Effector memory CD4-positive, alpha-beta T cell (primary cell): ENCODE data around the gene NID2.

Experiments used
- DNase-seq, 3 donors: peaks; one replicate each; pipeline ENCODE4 v3.0.0-alpha.2; 2020
- H3K27ac ChIP-seq: 2 replicates; pipeline ENCODE4 v1.7.0; 2013; ENCODE audit warnings: mild to moderate bottlenecking, low read length, moderate library complexity; ENCODE audit not compliant: insufficient read depth, poor library complexity, severe bottlenecking
- H3K27me3 ChIP-seq: replicated peaks from 2 replicates; pipeline ENCODE4 v1.7.0; 2013; ENCODE audit warnings: mild to moderate bottlenecking, low read length; ENCODE audit not compliant: insufficient read depth, control insufficient read depth, poor library complexity, severe bottlenecking
- H3K36me3 ChIP-seq: 2 replicates; pipeline ENCODE4 v1.7.0; 2013; ENCODE audit warnings: mild to moderate bottlenecking, low read length, moderate library complexity; ENCODE audit not compliant: control insufficient read depth, insufficient read depth
- H3K4me1 ChIP-seq: 2 replicates; pipeline ENCODE4 v1.7.0; 2013; ENCODE audit warnings: low read length, mild to moderate bottlenecking; ENCODE audit not compliant: control insufficient read depth, insufficient read depth, poor library complexity, severe bottlenecking
- H3K4me3 ChIP-seq: 2 replicates; pipeline ENCODE4 v1.7.0; 2013; ENCODE audit warnings: low read length, low read depth, mild to moderate bottlenecking; ENCODE audit not compliant: insufficient read depth, poor library complexity, severe bottlenecking
- H3K9me3 ChIP-seq: 2 replicates; pipeline ENCODE4 v1.7.0; 2013; ENCODE audit warnings: mild to moderate bottlenecking, low read length, moderate library complexity; ENCODE audit not compliant: control insufficient read depth

The NID2 gene

GRCh38 chr14:52055167-52055566 is 13.7 kb downstream of the NID2 start:
- no peaks in the 10 kb centered on the region for H3K36me3 ChIP-seq
- no peak overlapping the region for H3K27ac ChIP-seq
- H3K4me3 ChIP-seq = no peak overlapping the region
- no peaks in the 10 kb centered on the region for H3K4me1 ChIP-seq
- no peaks in the 10 kb centered on the region for H3K27me3 ChIP-seq
- no peaks in the 10 kb centered on the region for H3K9me3 ChIP-seq
- no peak for DNase-seq

GRCh38 chr14:52054678-52055077 is 14.2 kb downstream of the NID2 start:
- no peaks in the 10 kb centered on the region for H3K4me1 ChIP-seq
- no peak overlapping the region for H3K27ac ChIP-seq
- no peaks in the 10 kb centered on the region for H3K9me3 ChIP-seq
- H3K4me3 ChIP-seq = no peak overlapping the region
- no peak for DNase-seq
- H3K36me3 ChIP-seq = no peaks in the 10 kb centered on the region
- H3K27me3 ChIP-seq = no peaks in the 10 kb centered on the region

GRCh38 chr14:52053044-52053443 is 15.8 kb downstream of the NID2 start:
- Histone ChIP-seq H3K27ac (no peak overlapping the region), H3K4me1 (no peaks in the 10 kb centered on the region), H3K36me3 (no peaks in the 10 kb centered on the region), H3K27me3 (no peaks in the 10 kb centered on the region), H3K4me3 (no peak overlapping the region), H3K9me3 (no peaks in the 10 kb centered on the region)
- DNase-seq = no peak

DNA sequence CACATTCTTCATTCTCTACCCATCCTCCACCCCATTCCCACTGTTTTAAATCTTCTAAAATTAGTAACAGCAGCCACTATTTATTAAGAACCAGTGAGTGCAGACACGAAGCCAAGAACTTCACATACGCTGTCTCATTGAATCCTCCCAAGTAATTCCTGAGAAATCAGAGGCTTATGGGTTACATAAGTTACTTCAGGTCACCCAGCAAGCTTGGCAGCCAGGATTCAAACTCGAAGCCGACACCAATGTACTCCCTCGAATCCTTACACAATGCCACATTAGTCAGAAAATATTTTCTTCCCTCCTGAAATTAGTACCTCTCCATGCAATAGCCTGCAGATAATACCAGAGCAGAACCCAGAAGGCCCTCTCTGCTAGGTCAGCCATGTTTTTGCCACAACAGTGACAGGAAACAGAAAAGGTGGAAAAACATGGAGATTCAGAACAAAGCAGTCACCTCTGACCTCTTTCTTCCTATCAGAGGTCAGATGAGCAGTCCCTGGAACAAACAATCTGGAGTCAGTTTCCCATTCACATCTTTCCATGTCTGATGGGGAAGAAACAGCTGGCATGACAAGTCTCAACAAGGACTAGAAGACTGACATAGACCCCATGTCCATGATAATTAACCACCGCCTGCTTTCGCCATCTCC is 16.4 kb downstream of the NID2 start:
- no peak overlapping the region for H3K27ac ChIP-seq
- no peaks in the 10 kb centered on the region for H3K4me1 ChIP-seq
- no peaks in the 10 kb centered on the region for H3K27me3 ChIP-seq
- no peak overlapping the region for H3K4me3 ChIP-seq
- no peaks in the 10 kb centered on the region for H3K9me3 ChIP-seq
- H3K36me3 ChIP-seq = no peaks in the 10 kb centered on the region
- no peak for DNase-seq

DNA sequence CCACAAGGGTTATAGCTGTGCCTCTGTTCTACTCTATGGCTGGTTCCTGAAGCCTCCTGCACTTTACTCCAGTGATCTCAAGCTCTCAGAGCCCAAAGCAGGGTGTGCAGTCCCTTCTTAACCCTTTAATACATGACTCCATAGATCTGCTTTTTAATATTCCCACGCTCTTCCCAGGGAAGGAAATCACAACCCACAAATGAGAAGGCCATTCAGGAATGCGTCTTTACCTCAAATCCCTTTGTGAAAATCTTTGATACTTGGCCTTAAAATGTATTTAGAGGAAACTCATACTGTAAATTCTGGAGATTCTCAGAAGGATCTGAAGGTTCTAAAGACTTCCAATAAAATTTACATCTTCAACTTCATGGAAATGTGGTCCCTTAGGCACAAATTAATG is 17.0 kb downstream of the NID2 start:
- no peaks in the 10 kb centered on the region for H3K27me3 ChIP-seq
- H3K4me1 ChIP-seq = no peaks in the 10 kb centered on the region
- DNase-seq = no peak
- no peak overlapping the region for H3K27ac ChIP-seq
- no peaks in the 10 kb centered on the region for H3K9me3 ChIP-seq
- no peak overlapping the region for H3K4me3 ChIP-seq
- H3K36me3 ChIP-seq = no peaks in the 10 kb centered on the region

GRCh38 chr14:52051251-52051650 is 17.6 kb downstream of the NID2 start:
- H3K4me3 ChIP-seq = no peak overlapping the region

GRCh38 chr14:52049721-52050588 is 18.9 kb downstream of the NID2 start:
- DNase-seq = no peak
- H3K4me1 ChIP-seq = no peaks in the 10 kb centered on the region
- no peak overlapping the region for H3K27ac ChIP-seq
- no peaks in the 10 kb centered on the region for H3K36me3 ChIP-seq
- no peak overlapping the region for H3K4me3 ChIP-seq
- no peaks in the 10 kb centered on the region for H3K27me3 ChIP-seq
- no peaks in the 10 kb centered on the region for H3K9me3 ChIP-seq

More at GRCh38 chr14:52051251-52051650, 17.6 kb downstream of the NID2 start:
- H3K36me3 ChIP-seq = no peaks in the 10 kb centered on the region
- no peaks in the 10 kb centered on the region for H3K4me1 ChIP-seq
- H3K27ac ChIP-seq = no peak overlapping the region
- no peak for DNase-seq
- no peaks in the 10 kb centered on the region for H3K9me3 ChIP-seq
- H3K27me3 ChIP-seq = no peaks in the 10 kb centered on the region

DNA sequence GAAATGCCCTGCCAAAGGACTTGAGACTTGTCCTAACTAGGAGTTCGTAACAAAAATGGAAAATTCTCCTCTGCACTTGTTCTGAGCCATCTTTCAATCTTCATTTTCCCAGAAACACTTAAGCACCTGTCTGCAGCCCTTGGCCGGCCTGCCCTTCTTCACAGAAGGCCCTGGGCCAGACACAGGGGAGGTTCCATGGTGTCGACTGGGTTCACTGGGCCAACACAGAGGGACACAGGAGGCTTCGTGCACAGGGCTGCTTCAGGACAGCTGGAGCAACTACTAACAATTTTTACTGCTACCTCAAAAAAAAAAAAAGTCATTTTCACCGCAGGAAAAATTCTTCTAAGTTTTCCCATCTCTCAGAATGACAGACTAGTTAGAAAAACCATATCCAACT is 19.6 kb downstream of the NID2 start:
- Histone ChIP-seq H3K4me3 (no peak overlapping the region), H3K9me3 (no peaks in the 10 kb centered on the region), H3K4me1 (no peaks in the 10 kb centered on the region), H3K27ac (no peak overlapping the region), H3K27me3 (no peaks in the 10 kb centered on the region), H3K36me3 (no peaks in the 10 kb centered on the region)
- no peak for DNase-seq

GRCh38 chr14:52048641-52049204 is 20.1 kb downstream of the NID2 start:
- Histone ChIP-seq H3K27me3 (no peaks in the 10 kb centered on the region), H3K4me3 (no peak overlapping the region), H3K36me3 (no peaks in the 10 kb centered on the region), H3K27ac (no peak overlapping the region), H3K4me1 (no peaks in the 10 kb centered on the region), H3K9me3 (no peaks in the 10 kb centered on the region)
- no peak for DNase-seq

DNA sequence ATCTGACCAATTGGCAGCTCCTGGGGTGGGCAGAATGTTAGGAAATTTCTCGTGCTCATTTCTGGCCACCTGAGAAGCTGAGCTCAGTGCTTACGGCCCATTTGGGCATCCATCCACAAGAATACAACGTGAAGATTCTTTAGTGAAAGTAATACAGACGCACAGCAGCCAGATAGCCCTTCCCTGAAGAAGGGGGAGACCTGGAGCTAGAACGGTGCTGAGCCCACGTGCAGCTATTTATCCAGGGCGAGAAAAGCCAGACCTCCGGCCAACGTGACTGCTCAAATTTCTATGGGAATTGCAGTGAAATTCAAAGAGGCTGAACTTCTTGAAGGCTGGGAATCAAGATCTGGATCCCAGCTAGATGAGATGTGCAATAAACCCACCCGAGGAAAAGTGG is 20.7 kb downstream of the NID2 start:
- no peaks in the 10 kb centered on the region for H3K4me1 ChIP-seq
- no peaks in the 10 kb centered on the region for H3K27me3 ChIP-seq
- no peak overlapping the region for H3K4me3 ChIP-seq
- no peaks in the 10 kb centered on the region for H3K9me3 ChIP-seq
- H3K27ac ChIP-seq = no peak overlapping the region
- H3K36me3 ChIP-seq = no peaks in the 10 kb centered on the region
- no peak for DNase-seq
